GM12892 (cell line): Measurements from ENCODE around the gene C5orf24.

ENCODE experiments used
- POLR2A ChIP-seq: IDR thresholded peaks from 2 replicates; pipeline ENCODE4 v1.6.1; 2011; ENCODE audit warnings: low read depth, low read length, control low read depth
- POLR2AphosphoS5 ChIP-seq: IDR thresholded peaks from 2 replicates; pipeline ENCODE4 v1.6.1; 2011; ENCODE audit warnings: low read depth, low read length, control low read depth
- TAF1 ChIP-seq: IDR thresholded peaks from 2 replicates; pipeline ENCODE4 v1.6.1; 2011; ENCODE audit warnings: low read depth, mild to moderate bottlenecking, control low read depth, low read length, borderline replicate concordance

- no peak for TF ChIP-seq POLR2A
- 0 out of 2 replicates have a peak, but pooled peaks have one; percentile 22 for TF ChIP-seq TAF1
- TF ChIP-seq POLR2AphosphoS5: no peak
Measured at GRCh38 chr5:134874831-134875655, 29.3 kb downstream of the C5orf24 start.
